ENCODE results near the gene SLC26A5.
"Not testable (repeated sequence)": the region's sequence is repeated elsewhere in the genome, so short reads cannot be mapped to it uniquely, and the experiment has no call there.

SLC26A5 gene

GRCh38 chr7:103446049-103446520 is at the start of gene SLC26A5:
Gene SLC26A5 (minus strand): TSS chr7:103446207. CDS start chr7:103421514, 24,693 bp downstream.
- no peaks in the 10 kb centered on the region for H3K36me3 ChIP-seq (ENCODE audit: control insufficient read depth, insufficient read depth, low read length)
- peaks cover 45% of the 10 kb centered on the region for H3K27me3 ChIP-seq (ENCODE audit: control insufficient read depth, insufficient read depth, low read length)
- H3K9ac ChIP-seq (ENCODE audit: low read depth, low read length): no peak within 1 kb of the TSS
- no peaks in the 10 kb centered on the region for H3K9me3 ChIP-seq (ENCODE audit: control insufficient read depth, insufficient read depth, low read length)
- peak within 1 kb of the TSS; percentile 66 for H3K4me3 ChIP-seq (ENCODE audit: low read depth, low read length)
- H3K27ac ChIP-seq (ENCODE audit: low read depth, low read length): no peak within 1 kb of the TSS
- H3K4me1 ChIP-seq (ENCODE audit: control insufficient read depth, insufficient read depth, low read length): peaks cover 16% of the 10 kb centered on the region

- H3K27ac ChIP-seq (ENCODE audit: low read depth, low read length): no peak overlapping the region
- H3K4me1 ChIP-seq (ENCODE audit: control insufficient read depth, insufficient read depth, low read length): no peaks in the 10 kb centered on the region
- no peaks in the 10 kb centered on the region for H3K9me3 ChIP-seq (ENCODE audit: control insufficient read depth, insufficient read depth, low read length)
- H3K4me3 ChIP-seq (ENCODE audit: low read depth, low read length): no peak overlapping the region
- no peak overlapping the region for H3K9ac ChIP-seq (ENCODE audit: low read depth, low read length)
- H3K36me3 ChIP-seq (ENCODE audit: control insufficient read depth, insufficient read depth, low read length): no peaks in the 10 kb centered on the region
- no peaks in the 10 kb centered on the region for H3K27me3 ChIP-seq (ENCODE audit: control insufficient read depth, insufficient read depth, low read length)
Observed at GRCh38 chr7:103487419-103487818, 41.4 kb upstream of the SLC26A5 start.

DNA sequence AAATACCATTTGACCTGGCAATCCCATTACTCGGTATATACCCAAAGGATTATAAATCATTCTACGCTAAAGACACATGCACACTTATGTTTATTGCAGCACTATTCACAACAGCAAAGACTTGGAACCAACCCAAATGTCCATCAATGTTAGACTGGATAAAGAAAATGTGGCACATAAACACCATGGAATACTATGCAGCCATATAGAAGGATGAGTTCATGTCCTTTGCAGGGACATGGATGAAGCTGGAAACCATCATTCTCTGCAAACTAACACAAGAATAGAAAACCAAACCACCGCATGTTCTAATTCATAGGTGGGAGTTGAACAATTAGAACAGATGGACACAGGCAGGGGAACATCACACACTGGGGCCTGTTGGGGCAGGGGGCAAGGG is 40.9 kb upstream of the SLC26A5 start:
- not testable (repeated sequence) for H3K4me1 ChIP-seq (ENCODE audit: control insufficient read depth, insufficient read depth, low read length); H3K27me3 ChIP-seq (ENCODE audit: control insufficient read depth, insufficient read depth, low read length); H3K36me3 ChIP-seq (ENCODE audit: control insufficient read depth, insufficient read depth, low read length); H3K9me3 ChIP-seq (ENCODE audit: control insufficient read depth, insufficient read depth, low read length); H3K4me3 ChIP-seq (ENCODE audit: low read depth, low read length); H3K9ac ChIP-seq (ENCODE audit: low read depth, low read length); H3K27ac ChIP-seq (ENCODE audit: low read depth, low read length)

- no peaks in the 10 kb centered on the region for H3K36me3 ChIP-seq (ENCODE audit: control insufficient read depth, insufficient read depth, low read length)
- H3K4me1 ChIP-seq (ENCODE audit: control insufficient read depth, insufficient read depth, low read length): no peaks in the 10 kb centered on the region
- H3K9ac ChIP-seq (ENCODE audit: low read depth, low read length): no peak overlapping the region
- H3K27me3 ChIP-seq (ENCODE audit: control insufficient read depth, insufficient read depth, low read length): no peaks in the 10 kb centered on the region
- H3K4me3 ChIP-seq (ENCODE audit: low read depth, low read length): no peak overlapping the region
- no peak overlapping the region for H3K27ac ChIP-seq (ENCODE audit: low read depth, low read length)
- H3K9me3 ChIP-seq (ENCODE audit: control insufficient read depth, insufficient read depth, low read length): no peaks in the 10 kb centered on the region
Observed at GRCh38 chr7:103480771-103481170, 34.8 kb upstream of the SLC26A5 start.

- H3K27ac ChIP-seq (ENCODE audit: low read depth, low read length): no peak overlapping the region
- H3K36me3 ChIP-seq (ENCODE audit: control insufficient read depth, insufficient read depth, low read length): no peaks in the 10 kb centered on the region
- no peaks in the 10 kb centered on the region for H3K27me3 ChIP-seq (ENCODE audit: control insufficient read depth, insufficient read depth, low read length)
- H3K4me3 ChIP-seq (ENCODE audit: low read depth, low read length): no peak overlapping the region
- no peak overlapping the region for H3K9ac ChIP-seq (ENCODE audit: low read depth, low read length)
- no peaks in the 10 kb centered on the region for H3K9me3 ChIP-seq (ENCODE audit: control insufficient read depth, insufficient read depth, low read length)
- H3K4me1 ChIP-seq (ENCODE audit: control insufficient read depth, insufficient read depth, low read length): no peaks in the 10 kb centered on the region
Observed at GRCh38 chr7:103474956-103475355, 28.9 kb upstream of the SLC26A5 start.

DNA sequence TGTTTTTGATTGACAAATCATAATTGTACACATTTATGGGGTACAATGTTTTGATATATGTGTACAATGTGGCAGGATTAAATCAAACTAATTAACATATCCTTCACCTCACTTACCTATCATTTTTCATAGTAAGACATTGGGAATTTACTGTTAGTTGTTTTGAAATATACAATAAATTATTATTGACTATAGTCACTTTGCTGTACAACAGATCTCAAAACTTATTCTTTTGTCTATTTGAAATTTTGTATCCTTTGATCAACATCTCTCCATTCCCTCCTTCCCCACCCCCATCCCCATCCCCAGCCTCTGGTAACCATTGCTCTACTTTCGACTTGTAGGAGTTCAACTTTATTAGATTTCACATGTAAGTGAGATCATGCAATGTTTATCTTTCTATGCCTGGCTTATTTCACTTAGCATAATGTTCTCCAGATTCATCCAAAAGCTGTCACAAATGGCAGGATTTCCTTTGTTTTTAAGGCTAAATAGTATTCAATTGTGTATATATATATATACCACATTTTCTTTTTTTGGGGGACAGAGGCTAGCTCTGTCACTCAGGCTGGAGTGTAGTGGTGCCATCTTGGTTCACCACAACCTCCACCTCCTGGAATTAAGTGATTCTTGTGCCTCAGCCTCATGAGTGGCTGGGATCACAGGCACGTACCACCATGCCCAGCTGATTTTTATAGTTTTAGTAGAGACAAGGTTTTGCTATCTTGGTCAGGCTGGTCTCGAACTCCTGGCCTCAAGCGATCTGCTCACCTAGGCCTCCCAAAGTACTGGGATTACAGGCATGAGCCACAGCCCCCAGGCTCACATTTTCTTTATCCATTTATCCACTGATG is 23.3 kb upstream of the SLC26A5 start:
- Histone ChIP-seq H3K27me3 (ENCODE audit: control insufficient read depth, insufficient read depth, low read length) (no peaks in the 10 kb centered on the region), H3K36me3 (ENCODE audit: control insufficient read depth, insufficient read depth, low read length) (no peaks in the 10 kb centered on the region), H3K4me1 (ENCODE audit: control insufficient read depth, insufficient read depth, low read length) (no peaks in the 10 kb centered on the region), H3K4me3 (ENCODE audit: low read depth, low read length) (no peak overlapping the region), H3K27ac (ENCODE audit: low read depth, low read length) (no peak overlapping the region), H3K9me3 (ENCODE audit: control insufficient read depth, insufficient read depth, low read length) (no peaks in the 10 kb centered on the region), H3K9ac (ENCODE audit: low read depth, low read length) (no peak overlapping the region)

DNA sequence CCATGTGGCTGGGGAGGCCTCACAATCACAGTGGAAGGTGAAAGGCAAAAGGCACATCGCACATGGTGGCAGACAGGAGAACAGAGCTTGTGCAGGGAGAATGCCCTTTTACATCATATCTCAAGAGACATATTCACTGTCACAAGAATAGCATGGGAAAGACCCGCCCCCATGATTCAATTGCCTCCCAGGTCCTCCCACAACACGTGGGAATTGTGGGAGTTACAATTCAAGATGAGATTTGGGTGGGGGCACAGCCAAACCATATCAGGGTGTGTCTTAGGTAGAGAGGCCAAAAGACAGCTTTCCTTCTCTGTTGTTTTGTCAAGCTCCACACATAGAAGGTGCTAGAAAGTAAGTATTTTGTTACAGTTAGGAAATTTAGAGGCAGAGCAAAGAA is 20.8 kb upstream of the SLC26A5 start:
- Histone ChIP-seq H3K36me3 (ENCODE audit: control insufficient read depth, insufficient read depth, low read length) (no peaks in the 10 kb centered on the region), H3K27ac (ENCODE audit: low read depth, low read length) (no peak overlapping the region), H3K9me3 (ENCODE audit: control insufficient read depth, insufficient read depth, low read length) (no peaks in the 10 kb centered on the region), H3K4me3 (ENCODE audit: low read depth, low read length) (no peak overlapping the region), H3K4me1 (ENCODE audit: control insufficient read depth, insufficient read depth, low read length) (no peaks in the 10 kb centered on the region), H3K9ac (ENCODE audit: low read depth, low read length) (no peak overlapping the region), H3K27me3 (ENCODE audit: control insufficient read depth, insufficient read depth, low read length) (no peaks in the 10 kb centered on the region)

- Histone ChIP-seq H3K4me1 (ENCODE audit: control insufficient read depth, insufficient read depth, low read length) (no peaks in the 10 kb centered on the region), H3K9me3 (ENCODE audit: control insufficient read depth, insufficient read depth, low read length) (no peaks in the 10 kb centered on the region), H3K4me3 (ENCODE audit: low read depth, low read length) (no peak overlapping the region), H3K27ac (ENCODE audit: low read depth, low read length) (no peak overlapping the region), H3K27me3 (ENCODE audit: control insufficient read depth, insufficient read depth, low read length) (no peaks in the 10 kb centered on the region), H3K36me3 (ENCODE audit: control insufficient read depth, insufficient read depth, low read length) (no peaks in the 10 kb centered on the region), H3K9ac (ENCODE audit: low read depth, low read length) (no peak overlapping the region)
Observed at GRCh38 chr7:103462358-103462757, 16.4 kb upstream of the SLC26A5 start.

DNA sequence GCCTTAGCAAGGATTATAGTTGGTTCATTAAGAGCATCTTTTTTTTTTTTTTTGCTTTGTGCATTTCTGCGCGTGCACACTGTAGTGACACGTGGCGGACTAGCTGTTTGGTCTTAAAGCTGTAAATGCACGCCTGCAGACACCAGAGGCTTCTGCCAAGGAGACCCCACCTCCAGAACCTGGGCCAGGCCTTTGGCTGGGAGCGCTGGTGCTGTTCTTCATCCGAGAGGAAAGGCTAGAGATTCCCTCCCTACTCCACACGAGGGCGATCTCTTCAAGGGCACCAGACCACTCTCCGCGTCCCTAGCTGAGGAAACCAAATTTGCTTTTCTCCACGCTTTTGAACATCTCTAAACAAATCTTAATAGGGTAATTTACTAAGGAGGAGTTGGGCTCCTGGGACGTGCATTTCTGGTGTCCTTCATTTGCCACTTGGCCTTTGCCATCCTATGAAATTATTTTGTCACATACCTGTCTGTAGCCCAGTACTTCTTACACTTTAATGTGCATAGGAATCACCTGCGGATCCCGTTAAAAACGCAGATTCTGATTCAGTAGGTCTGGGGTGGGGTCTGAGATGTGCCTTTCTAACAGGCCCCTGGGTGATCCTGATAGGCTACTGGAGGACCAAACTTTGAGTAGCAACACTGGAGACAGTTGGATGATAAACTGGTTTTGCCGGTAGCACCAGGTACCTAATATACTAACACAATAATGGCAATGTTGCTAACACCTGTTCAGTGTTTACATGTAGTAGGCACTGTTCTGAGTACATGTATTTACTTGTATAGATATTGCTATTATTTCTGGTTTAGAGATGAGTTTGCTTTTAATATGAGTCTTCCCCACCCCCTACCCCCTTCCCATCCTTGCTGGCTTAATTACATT is 1.3 kb upstream of the SLC26A5 start:
- Histone ChIP-seq H3K9ac (ENCODE audit: low read depth, low read length) (no peak overlapping the region), H3K4me3 (ENCODE audit: low read depth, low read length) (no peak overlapping the region), H3K36me3 (ENCODE audit: control insufficient read depth, insufficient read depth, low read length) (no peaks in the 10 kb centered on the region), H3K27ac (ENCODE audit: low read depth, low read length) (no peak overlapping the region), H3K9me3 (ENCODE audit: control insufficient read depth, insufficient read depth, low read length) (no peaks in the 10 kb centered on the region), H3K4me1 (ENCODE audit: control insufficient read depth, insufficient read depth, low read length) (peaks cover 16% of the 10 kb centered on the region), H3K27me3 (ENCODE audit: control insufficient read depth, insufficient read depth, low read length) (peaks cover 45% of the 10 kb centered on the region)

DNA sequence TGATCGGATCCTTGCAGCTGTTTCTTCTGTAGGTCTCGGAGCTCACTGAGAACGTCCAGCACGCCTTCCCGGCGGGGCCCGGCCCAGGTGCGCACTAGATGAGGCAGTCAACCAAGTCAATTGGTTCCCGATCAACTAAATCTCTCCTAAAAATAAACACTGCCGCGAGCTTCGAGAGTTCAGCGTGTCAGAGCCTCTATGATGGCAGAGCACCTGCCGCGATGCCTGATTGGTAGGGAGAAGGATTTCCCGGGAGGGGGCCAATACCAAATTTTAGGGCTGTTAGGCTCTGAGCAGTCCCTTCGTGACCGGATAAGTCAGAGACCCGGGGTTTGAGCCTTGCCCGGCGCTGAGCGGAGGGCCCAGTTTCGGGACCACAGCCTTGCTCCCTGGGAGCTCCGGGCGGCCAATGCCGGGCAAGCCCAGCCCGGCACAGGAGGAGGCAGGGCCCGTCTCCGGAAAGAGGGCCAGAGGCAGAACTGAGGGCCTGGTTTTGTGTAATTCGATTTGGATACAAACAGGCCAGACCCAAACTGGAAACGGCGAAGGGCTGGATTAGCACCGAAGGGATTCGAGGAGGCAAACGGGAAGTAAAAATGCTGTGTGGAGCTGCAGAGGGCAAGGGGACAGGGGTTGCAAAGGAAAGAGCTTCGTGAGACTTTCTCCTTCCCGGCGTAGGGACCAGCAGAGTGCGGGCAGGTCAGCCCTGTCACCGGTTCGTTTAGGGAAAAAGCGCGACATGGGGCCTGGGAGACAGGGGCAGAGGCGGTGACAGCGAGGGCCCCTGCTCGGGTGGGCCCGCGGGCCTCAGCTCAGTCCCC is 569 bp downstream of the SLC26A5 start:
- Histone ChIP-seq H3K4me1 (ENCODE audit: control insufficient read depth, insufficient read depth, low read length) (peaks cover 16% of the 10 kb centered on the region), H3K4me3 (ENCODE audit: low read depth, low read length) (peak overlapping the region; percentile 66), H3K9ac (ENCODE audit: low read depth, low read length) (no peak overlapping the region), H3K9me3 (ENCODE audit: control insufficient read depth, insufficient read depth, low read length) (no peaks in the 10 kb centered on the region), H3K36me3 (ENCODE audit: control insufficient read depth, insufficient read depth, low read length) (no peaks in the 10 kb centered on the region), H3K27me3 (ENCODE audit: control insufficient read depth, insufficient read depth, low read length) (peaks cover 45% of the 10 kb centered on the region), H3K27ac (ENCODE audit: low read depth, low read length) (no peak overlapping the region)

Measured in HUES48 (cell line).